ENCODE results near the gene FMO3.

Gene FMO3

DNA sequence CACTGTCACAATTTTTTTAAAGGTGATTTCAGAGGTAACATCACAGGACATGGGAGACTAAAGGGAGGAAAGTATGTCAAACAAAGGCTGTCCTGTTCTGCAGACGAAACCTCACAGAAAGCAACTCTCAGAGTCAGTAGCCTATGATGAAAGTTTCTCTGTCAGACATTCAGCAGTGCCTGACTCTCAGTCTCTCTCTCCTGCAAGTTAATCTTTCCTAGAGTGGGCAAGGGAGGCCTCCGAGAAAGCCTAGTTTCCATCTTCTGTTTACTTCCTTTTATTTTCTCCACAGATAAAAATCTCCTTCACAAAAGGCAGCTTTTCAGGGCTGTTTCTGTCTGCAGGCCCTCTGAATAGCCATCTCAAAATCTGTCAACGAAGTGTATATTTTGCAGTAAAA, 69.5 kb downstream of the FMO3 start:
- Histone ChIP-seq H3K9me3 (ENCODE audit: control insufficient read depth in 1 of 2, low read length in 2 of 2) (no peaks in the 10 kb centered on the region), H3K36me3 (ENCODE audit: control insufficient read depth in 1 of 2, insufficient read depth in 2 of 2, low read length in 2 of 2) (no peaks in the 10 kb centered on the region), H3K4me1 (ENCODE audit: control insufficient read depth in 1 of 2, insufficient read depth in 2 of 2, low read length in 2 of 2) (peaks cover 0 to 5% of the 10 kb centered on the region in 2 donors), H3K4me3 (ENCODE audit: low read depth in 1 of 2, low read length in 2 of 2) (no peak overlapping the region), H3K27ac (ENCODE audit: low read length) (no peak overlapping the region), H3K27me3 (ENCODE audit: low read depth, low read length) (no peaks in the 10 kb centered on the region)

- Histone ChIP-seq H3K4me3 (ENCODE audit: low read depth in 1 of 2, low read length in 2 of 2) (no peak overlapping the region), H3K9me3 (ENCODE audit: control insufficient read depth in 1 of 2, low read length in 2 of 2) (no peaks in the 10 kb centered on the region), H3K27ac (ENCODE audit: low read length) (no peak overlapping the region), H3K27me3 (ENCODE audit: low read depth, low read length) (no peaks in the 10 kb centered on the region), H3K4me1 (ENCODE audit: control insufficient read depth in 1 of 2, insufficient read depth in 2 of 2, low read length in 2 of 2) (peaks cover 0 to 5% of the 10 kb centered on the region in 2 donors), H3K36me3 (ENCODE audit: control insufficient read depth in 1 of 2, insufficient read depth in 2 of 2, low read length in 2 of 2) (no peaks in the 10 kb centered on the region)
These were observed 70.1 kb downstream of the FMO3 start for GRCh38 chr1:171160639-171161354.

GRCh38 chr1:171161431-171161830, 70.7 kb downstream of the FMO3 start:
- H3K27ac ChIP-seq (ENCODE audit: low read length) = no peak overlapping the region
- H3K27me3 ChIP-seq (ENCODE audit: low read depth, low read length) = no peaks in the 10 kb centered on the region
- H3K4me3 ChIP-seq (ENCODE audit: low read depth in 1 of 2, low read length in 2 of 2) = no peak overlapping the region

DNA sequence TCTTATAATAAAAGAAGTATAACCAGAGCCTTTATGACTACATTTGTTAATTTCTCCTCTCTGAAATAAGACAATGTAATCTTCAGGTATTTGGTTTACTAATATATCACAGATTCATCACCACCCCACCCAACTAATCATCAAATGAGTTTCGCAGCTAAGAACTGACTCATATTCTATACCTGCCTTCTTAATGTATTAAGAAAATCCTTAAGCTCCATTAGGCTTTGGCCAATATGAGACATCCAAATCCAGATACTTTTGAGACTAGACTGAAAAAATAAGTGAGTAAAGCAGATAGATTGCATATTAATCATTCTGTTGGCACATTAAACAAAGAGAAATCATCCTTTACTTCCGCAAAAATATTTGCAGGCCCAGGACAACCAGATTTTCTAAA, 75.7 kb downstream of the FMO3 start:
- H3K4me1 ChIP-seq (ENCODE audit: control insufficient read depth in 1 of 2, insufficient read depth in 2 of 2, low read length in 2 of 2) = no peaks in the 10 kb centered on the region
- no peaks in the 10 kb centered on the region for H3K36me3 ChIP-seq (ENCODE audit: control insufficient read depth in 1 of 2, insufficient read depth in 2 of 2, low read length in 2 of 2)
- no peak overlapping the region for H3K4me3 ChIP-seq (ENCODE audit: low read depth in 1 of 2, low read length in 2 of 2)
- H3K9me3 ChIP-seq (ENCODE audit: control insufficient read depth in 1 of 2, low read length in 2 of 2) = no peaks in the 10 kb centered on the region
- H3K27ac ChIP-seq (ENCODE audit: low read length) = no peak overlapping the region
- H3K27me3 ChIP-seq (ENCODE audit: low read depth, low read length) = no peaks in the 10 kb centered on the region

More at GRCh38 chr1:171161431-171161830, 70.7 kb downstream of the FMO3 start:
- Histone ChIP-seq H3K9me3 (ENCODE audit: control insufficient read depth in 1 of 2, low read length in 2 of 2) (no peaks in the 10 kb centered on the region), H3K4me1 (ENCODE audit: control insufficient read depth in 1 of 2, insufficient read depth in 2 of 2, low read length in 2 of 2) (peaks cover 0 to 5% of the 10 kb centered on the region in 2 donors), H3K36me3 (ENCODE audit: control insufficient read depth in 1 of 2, insufficient read depth in 2 of 2, low read length in 2 of 2) (no peaks in the 10 kb centered on the region)

All from muscle layer of duodenum (tissue), 2 donors.